Measurements from ENCODE around the gene SH3PXD2A.
A peak's percentile ranks its signal among the peaks of the same experiment; 100 is the strongest.

Gene SH3PXD2A

GRCh38 chr10:103781329-103782061 lies 73.9 kb downstream of the SH3PXD2A start:
- no peak overlapping the region for H3K4me3 ChIP-seq (ENCODE audit: low read depth, low read length)
- TF ChIP-seq CTCF (IDR thresholded peaks at IDR 0.05; ENCODE audit: low read depth, low read length): peak; percentile 68

- no peak overlapping the region for H3K4me3 ChIP-seq (ENCODE audit: low read depth, low read length)
- TF ChIP-seq CTCF (IDR thresholded peaks at IDR 0.05; ENCODE audit: low read depth, low read length): no peak
Observed at GRCh38 chr10:103780242-103781149, 74.9 kb downstream of the SH3PXD2A start.

- no peak for TF ChIP-seq CTCF (IDR thresholded peaks at IDR 0.05; ENCODE audit: low read depth, low read length)
- no peak overlapping the region for H3K4me3 ChIP-seq (ENCODE audit: low read depth, low read length)
Observed at GRCh38 chr10:103778358-103779139, 76.8 kb downstream of the SH3PXD2A start.

GRCh38 chr10:103776878-103777591 lies 78.3 kb downstream of the SH3PXD2A start:
- no peak for TF ChIP-seq CTCF (IDR thresholded peaks at IDR 0.05; ENCODE audit: low read depth, low read length)
- H3K4me3 ChIP-seq (ENCODE audit: low read depth, low read length): no peak overlapping the region

GRCh38 chr10:103775776-103776175 lies 79.6 kb downstream of the SH3PXD2A start:
- H3K4me3 ChIP-seq (ENCODE audit: low read depth, low read length): no peak overlapping the region
- TF ChIP-seq CTCF (IDR thresholded peaks at IDR 0.05; ENCODE audit: low read depth, low read length): no peak

GRCh38 chr10:103772846-103773245 lies 82.5 kb downstream of the SH3PXD2A start:
- 0 out of 2 replicates have a peak overlapping the region, but pooled peaks have one; percentile 3 for H3K4me3 ChIP-seq (ENCODE audit: low read depth, low read length)
